Stimulated activated CD4-positive, alpha-beta T cell treated with anti-CD3 and anti-CD28 coated beads, Interleukin-1b, Interleukin-23, amount 100 ng/mL, for 1 hour (primary cell): Measurements from ENCODE around the gene THEMIS.
"Not testable (repeated sequence)": the region's sequence is repeated elsewhere in the genome, so short reads cannot be mapped to it uniquely, and the experiment has no call there.

Experiments
- DNase-seq, 2 donors: peaks; one replicate each; pipeline ENCODE4 v3.0.0-alpha.2; 2020; ENCODE audit warnings: low read depth in 2 of 2

The THEMIS gene

DNA sequence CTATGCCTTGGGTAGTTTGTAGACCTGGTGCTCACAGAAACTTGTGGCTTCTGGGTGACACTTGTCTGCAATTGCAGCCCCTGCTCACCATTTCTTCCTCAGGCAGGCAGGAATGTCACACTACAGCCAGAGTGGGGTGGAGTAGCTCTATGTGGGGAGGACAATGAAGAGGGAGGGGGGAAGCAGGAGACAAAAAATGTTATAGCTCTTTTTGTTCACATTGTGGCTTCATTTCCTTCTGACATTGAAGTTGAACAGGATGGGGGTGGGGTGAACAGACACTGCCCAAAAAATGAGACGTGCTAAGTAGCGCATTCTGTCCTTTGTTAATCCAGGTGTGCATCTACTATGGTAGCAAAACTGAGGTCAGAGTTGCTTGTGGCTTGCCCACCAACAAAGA is at the start of gene THEMIS:
Gene THEMIS, minus strand, starts transcription at position 124 of the 400 bp plus-strand sequence. CDS start 126 bp downstream, outside the sequence.
- DNase-seq, result no peak

DNA sequence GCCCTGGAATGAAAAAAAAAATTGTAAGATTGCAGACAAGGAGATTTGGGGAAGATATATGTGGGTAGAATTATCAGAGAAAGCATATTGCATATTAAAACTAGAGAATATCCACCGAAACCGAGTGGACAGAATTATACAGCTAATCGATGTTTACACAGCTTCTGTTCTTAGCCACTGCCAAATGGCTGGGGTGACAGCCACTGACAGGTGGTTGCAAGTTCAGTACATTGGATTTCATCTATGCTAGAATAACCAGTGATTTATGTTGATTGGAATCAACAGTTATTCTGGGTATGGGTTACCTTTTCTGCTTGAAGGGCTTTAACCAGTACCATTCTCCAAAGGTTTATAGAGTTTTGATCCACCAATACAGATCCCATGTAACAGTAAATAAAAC is 48.4 kb upstream of the THEMIS start:
- no peak for DNase-seq

- DNase-seq, result no peak
Observed at GRCh38 chr6:127946388-127946787, 45.5 kb upstream of the THEMIS start.

DNA sequence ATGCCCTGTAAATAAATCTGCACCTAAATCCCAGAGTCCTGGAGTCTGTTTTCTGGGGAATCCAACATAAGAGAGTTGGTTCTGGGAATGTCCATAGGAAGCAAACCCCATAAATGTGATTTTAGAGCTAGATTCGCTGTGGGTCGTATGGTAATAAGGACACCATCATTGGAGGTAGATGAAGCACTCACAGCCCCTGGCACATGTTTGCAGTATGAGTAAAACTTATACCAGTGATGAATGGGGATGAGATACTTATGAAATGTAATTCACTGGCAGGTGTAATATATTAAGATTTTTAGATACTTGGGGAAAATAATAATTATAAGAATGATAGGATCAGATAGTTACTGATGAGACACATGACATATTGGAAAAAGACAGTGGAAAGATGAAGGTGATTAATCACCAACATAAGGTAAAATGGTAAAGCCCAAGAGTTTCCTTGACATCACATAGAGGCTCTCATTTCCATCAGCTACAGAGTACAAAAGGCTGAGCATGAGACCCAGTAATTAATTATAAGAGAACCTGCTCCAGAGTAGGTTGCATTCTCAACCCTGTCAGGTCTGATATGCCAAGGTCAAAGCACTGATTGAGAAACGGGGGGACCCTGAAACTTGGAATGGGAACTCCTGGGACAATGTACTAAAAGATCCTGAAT is 44.7 kb upstream of the THEMIS start:
- no peak for DNase-seq

DNA sequence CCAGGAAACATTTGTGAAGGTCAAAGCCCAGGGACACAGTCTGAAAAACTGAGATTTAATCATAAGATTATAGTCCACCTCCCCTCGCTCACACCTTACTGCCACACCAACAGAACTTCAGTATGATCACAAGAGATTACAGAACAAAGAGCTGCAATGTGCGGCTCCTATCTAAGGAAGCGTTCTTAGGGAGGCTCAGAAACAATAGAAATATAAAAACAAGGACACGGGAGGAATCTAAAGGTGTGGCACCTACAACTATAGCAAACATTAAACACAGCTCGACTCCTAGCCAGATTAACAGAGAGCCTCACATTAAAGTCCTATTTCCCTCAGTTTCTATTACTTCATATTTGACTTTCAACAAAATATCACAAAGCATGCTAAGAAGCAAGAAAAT is 40.4 kb upstream of the THEMIS start:
- DNase-seq, result no peak

DNA sequence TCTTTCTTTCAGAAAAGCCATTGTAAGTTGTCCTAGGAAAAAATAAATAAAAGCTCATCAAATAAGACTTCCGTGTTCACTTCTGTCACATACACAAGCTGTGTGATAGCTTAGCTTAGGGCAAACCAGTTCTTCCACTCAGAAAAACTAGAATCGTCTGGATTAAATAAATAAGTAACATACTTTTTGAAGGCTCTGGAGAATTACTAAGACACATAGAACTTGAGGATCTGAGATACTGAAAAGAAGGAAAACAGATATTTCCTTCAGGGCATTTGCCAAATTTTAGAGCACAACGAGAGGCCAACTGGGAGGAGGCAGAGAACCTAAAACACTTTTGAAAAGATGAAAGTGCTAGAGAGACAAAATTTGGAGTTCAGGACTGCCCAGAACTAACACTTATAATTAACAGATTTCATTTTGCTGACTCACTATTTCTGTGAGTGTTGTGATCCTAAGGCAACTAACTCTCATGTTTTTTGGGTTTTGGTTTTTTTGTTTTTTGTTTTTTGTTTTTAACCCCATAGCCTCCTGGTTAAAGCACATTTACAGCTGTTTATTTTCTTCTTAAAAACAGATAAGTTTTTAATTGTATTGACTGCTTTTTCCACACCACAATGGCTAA is 38.7 kb upstream of the THEMIS start:
- no peak for DNase-seq

GRCh38 chr6:127938701-127939100 is 37.8 kb upstream of the THEMIS start:
- DNase-seq, result no peak

GRCh38 chr6:127937747-127938146 is 36.9 kb upstream of the THEMIS start:
- no peak for DNase-seq

DNA sequence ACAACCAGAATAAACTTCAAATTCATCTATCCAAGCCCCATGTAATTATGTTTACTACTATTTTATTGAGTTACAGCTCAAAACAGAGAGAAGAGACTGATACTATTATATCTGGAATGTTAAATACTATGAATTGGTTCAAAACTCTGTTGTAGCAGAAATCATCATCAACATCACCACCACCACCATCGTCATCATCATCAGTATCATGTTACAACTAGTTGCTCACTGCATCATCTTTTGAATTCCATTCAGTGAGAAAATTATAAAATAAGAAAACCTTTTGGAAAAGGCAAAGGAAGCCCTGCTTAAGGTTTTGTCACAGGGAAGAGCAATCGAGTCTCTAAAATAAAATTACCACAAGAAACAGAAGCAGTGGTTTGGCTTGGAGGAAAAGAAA is 36.2 kb upstream of the THEMIS start:
- no peak for DNase-seq

- no peak for DNase-seq
Observed at GRCh38 chr6:127934956-127935355, 34.1 kb upstream of the THEMIS start.

- DNase-seq, result no peak
Observed at GRCh38 chr6:127933852-127934840, 33.3 kb upstream of the THEMIS start.

- DNase-seq, result no peak
Observed at GRCh38 chr6:127933137-127933536, 32.3 kb upstream of the THEMIS start.

DNA sequence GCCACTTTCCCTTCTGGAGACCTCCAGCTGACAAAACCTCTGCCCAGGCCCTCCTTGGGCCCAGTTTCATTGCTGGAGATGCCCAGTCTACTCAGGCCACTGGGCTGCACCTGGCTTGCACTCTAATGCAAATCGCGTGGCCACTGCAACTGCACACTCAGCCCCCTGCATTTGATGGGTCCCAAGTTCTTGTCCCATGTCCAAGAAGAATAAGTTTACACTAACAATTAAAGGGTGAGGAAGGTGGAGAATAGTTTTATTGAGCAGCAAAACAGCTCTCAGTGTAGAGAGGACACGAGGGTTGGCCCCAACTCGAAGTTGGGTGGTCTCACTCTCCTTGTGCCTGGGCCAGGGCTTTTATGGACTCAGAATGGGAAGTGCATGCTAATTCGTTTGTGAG is 31.9 kb upstream of the THEMIS start:
- DNase-seq, result no peak

DNA sequence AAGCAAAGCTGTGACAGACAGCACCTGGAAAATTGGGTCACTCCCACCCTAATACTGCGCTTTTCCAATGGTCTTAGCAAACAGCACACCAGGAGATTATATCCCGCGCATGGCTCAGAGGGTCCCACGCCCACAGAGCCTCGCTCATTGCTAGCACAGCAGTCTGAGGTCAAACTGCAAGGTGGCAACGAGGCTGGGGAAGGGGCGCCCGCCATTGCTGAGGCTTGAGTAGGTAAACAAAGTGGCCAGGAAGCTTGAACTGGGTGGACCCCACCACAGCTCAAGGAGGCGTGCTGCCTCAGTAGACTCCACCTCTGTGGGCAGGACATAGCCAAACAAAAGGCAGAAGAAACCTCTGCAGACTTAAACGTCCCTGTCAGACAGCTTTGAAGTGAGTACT is 25.6 kb upstream of the THEMIS start:
- not testable (repeated sequence) for DNase-seq

- no peak for DNase-seq
Observed at GRCh38 chr6:127924440-127924839, 23.6 kb upstream of the THEMIS start.

DNA sequence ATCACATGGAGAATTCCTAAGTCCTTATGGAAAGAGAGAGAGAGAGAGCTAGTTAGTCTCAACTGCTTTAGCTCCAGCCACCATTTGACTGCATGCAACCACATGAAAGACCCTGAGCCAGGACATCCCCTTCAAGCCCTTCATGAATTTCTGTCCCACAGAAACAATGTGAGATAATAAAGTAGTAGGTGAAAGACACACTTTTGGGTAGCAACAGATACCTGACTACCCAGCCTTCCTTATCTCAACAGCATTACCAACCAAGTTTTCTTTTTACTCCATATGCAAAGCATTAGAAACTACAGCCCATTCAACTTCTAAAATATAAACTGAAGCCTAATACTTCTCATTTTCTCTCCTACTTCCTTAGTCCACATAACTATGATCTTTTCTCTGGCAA is 23.2 kb upstream of the THEMIS start:
- DNase-seq, result no peak

GRCh38 chr6:127923135-127923534 is 22.3 kb upstream of the THEMIS start:
- no peak for DNase-seq

DNA sequence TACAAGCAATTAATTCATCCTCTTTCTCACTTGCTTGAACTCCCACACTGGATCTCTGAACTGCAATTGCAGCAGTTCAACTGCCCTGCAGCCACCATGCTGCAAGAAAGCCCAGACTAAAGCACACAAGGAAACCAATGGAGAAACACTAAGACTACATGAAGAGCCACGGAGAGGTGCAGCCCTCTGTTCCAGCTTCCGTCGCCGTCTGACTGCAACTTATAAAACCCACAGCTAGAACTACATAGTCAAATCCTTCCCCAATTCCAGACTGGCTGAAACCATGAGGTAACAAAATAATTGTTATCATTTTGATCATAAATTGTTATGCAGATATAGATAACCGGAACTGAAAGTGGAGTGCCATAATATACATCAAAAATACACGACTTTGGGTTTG is 21.1 kb upstream of the THEMIS start:
- no peak for DNase-seq

DNA sequence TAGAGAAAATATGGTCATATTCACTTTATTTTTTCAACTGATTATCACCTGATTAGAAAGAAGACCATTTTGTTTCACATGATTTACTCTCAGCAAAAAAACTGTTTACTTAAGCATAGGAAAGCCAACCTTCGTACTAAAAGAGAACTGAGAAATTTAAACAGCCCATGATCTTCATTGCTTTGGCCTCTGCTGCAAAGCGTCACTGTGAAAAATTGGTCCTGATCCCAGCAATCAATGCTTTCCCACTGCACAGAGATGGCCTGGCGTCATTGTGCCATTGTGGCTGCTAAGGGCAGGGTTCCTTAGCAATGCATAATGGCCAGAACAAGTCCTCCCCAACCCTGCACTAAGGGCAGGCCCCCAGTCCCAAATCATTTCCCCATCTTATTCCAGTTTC is 19.9 kb upstream of the THEMIS start:
- DNase-seq, result no peak

GRCh38 chr6:127918506-127919427 is 17.9 kb upstream of the THEMIS start:
- DNase-seq, result no peak

GRCh38 chr6:127917766-127918165 is 16.9 kb upstream of the THEMIS start:
- DNase-seq, result no peak
